ENCODE results near the gene DNAH2.
"Not testable (repeated sequence)": the region's sequence is repeated elsewhere in the genome, so short reads cannot be mapped to it uniquely, and the experiment has no call there.

The DNAH2 gene

GRCh38 chr17:7856011-7856810, 138.7 kb downstream of the DNAH2 start:
- peak overlapping the region; percentile 74 for H3K4me3 ChIP-seq (ENCODE audit: insufficient read depth, low read depth, low read length)
- no peaks in the 10 kb centered on the region for H3K27me3 ChIP-seq (ENCODE audit: control insufficient read depth, insufficient read depth, low read length, poor library complexity, severe bottlenecking)
- H3K9me3 ChIP-seq (ENCODE audit: control insufficient read depth, low read length): no peaks in the 10 kb centered on the region
- H3K4me1 ChIP-seq (ENCODE audit: control insufficient read depth, insufficient read depth, low read length): peaks cover 31% of the 10 kb centered on the region
- peak overlapping the region; percentile 94 for H3K27ac ChIP-seq (ENCODE audit: insufficient read depth, low read depth, low read length, poor library complexity, severe bottlenecking)
- H3K36me3 ChIP-seq (ENCODE audit: control insufficient read depth, insufficient read depth, low read length): peaks cover 13% of the 10 kb centered on the region
- WGBS, 2 experiments: 6% methylated on average over 29 of the region's 29 CpGs

GRCh38 chr17:7856811-7857712, 139.5 kb downstream of the DNAH2 start, which contains the start of gene NAA38:
Gene NAA38, minus strand, starts transcription at chr17:7857559. Its CDS starts 96 bp downstream, at chr17:7857463.
- H3K36me3 ChIP-seq (ENCODE audit: control insufficient read depth, insufficient read depth, low read length): peaks cover 12% of the 10 kb centered on the region
- peak within 1 kb of the TSS; percentile 94 for H3K27ac ChIP-seq (ENCODE audit: insufficient read depth, low read depth, low read length, poor library complexity, severe bottlenecking)
- H3K4me1 ChIP-seq (ENCODE audit: control insufficient read depth, insufficient read depth, low read length): peaks cover 25% of the 10 kb centered on the region
- H3K27me3 ChIP-seq (ENCODE audit: control insufficient read depth, insufficient read depth, low read length, poor library complexity, severe bottlenecking): no peaks in the 10 kb centered on the region
- H3K9me3 ChIP-seq (ENCODE audit: control insufficient read depth, low read length): no peaks in the 10 kb centered on the region
- 1% methylated on average over 64 of the region's 64 CpGs for WGBS, 2 experiments
- peak within 1 kb of the TSS; percentile 74 for H3K4me3 ChIP-seq (ENCODE audit: insufficient read depth, low read depth, low read length)

- peak within 1 kb of the TSS; percentile 94 for H3K27ac ChIP-seq (ENCODE audit: insufficient read depth, low read depth, low read length, poor library complexity, severe bottlenecking)
- H3K4me1 ChIP-seq (ENCODE audit: control insufficient read depth, insufficient read depth, low read length): peaks cover 23% of the 10 kb centered on the region
- H3K36me3 ChIP-seq (ENCODE audit: control insufficient read depth, insufficient read depth, low read length): peaks cover 3% of the 10 kb centered on the region
- H3K27me3 ChIP-seq (ENCODE audit: control insufficient read depth, insufficient read depth, low read length, poor library complexity, severe bottlenecking): no peaks in the 10 kb centered on the region
- no peaks in the 10 kb centered on the region for H3K9me3 ChIP-seq (ENCODE audit: control insufficient read depth, low read length)
- 1% methylated on average over 48 of the region's 48 CpGs for WGBS, 2 experiments
- H3K4me3 ChIP-seq (ENCODE audit: insufficient read depth, low read depth, low read length): peak within 1 kb of the TSS; percentile 74
Observed at GRCh38 chr17:7857713-7858521, 140.4 kb downstream of the DNAH2 start, which contains the start of gene CYB5D1. Gene CYB5D1, plus strand, starts transcription at chr17:7858003. Its CDS starts 132 bp downstream, at chr17:7858135.

- 5% methylated on average over 20 of the region's 20 CpGs for WGBS, 2 experiments
- no peaks in the 10 kb centered on the region for H3K36me3 ChIP-seq (ENCODE audit: control insufficient read depth, insufficient read depth, low read length)
- peak overlapping the region; percentile 94 for H3K27ac ChIP-seq (ENCODE audit: insufficient read depth, low read depth, low read length, poor library complexity, severe bottlenecking)
- no peaks in the 10 kb centered on the region for H3K27me3 ChIP-seq (ENCODE audit: control insufficient read depth, insufficient read depth, low read length, poor library complexity, severe bottlenecking)
- peak overlapping the region; percentile 74 for H3K4me3 ChIP-seq (ENCODE audit: insufficient read depth, low read depth, low read length)
- H3K4me1 ChIP-seq (ENCODE audit: control insufficient read depth, insufficient read depth, low read length): peaks cover 21% of the 10 kb centered on the region
- no peaks in the 10 kb centered on the region for H3K9me3 ChIP-seq (ENCODE audit: control insufficient read depth, low read length)
Observed at GRCh38 chr17:7858522-7858810, 140.9 kb downstream of the DNAH2 start.

GRCh38 chr17:7859028-7859427, 141.5 kb downstream of the DNAH2 start:
- no peak overlapping the region for H3K27ac ChIP-seq (ENCODE audit: insufficient read depth, low read depth, low read length, poor library complexity, severe bottlenecking)
- H3K36me3 ChIP-seq (ENCODE audit: control insufficient read depth, insufficient read depth, low read length): no peaks in the 10 kb centered on the region

GRCh38 chr17:7862692-7863437, 145.3 kb downstream of the DNAH2 start:
- Histone ChIP-seq H3K27me3 (ENCODE audit: control insufficient read depth, insufficient read depth, low read length, poor library complexity, severe bottlenecking) (no peaks in the 10 kb centered on the region), H3K4me3 (ENCODE audit: insufficient read depth, low read depth, low read length) (no peak overlapping the region), H3K36me3 (ENCODE audit: control insufficient read depth, insufficient read depth, low read length) (no peaks in the 10 kb centered on the region), H3K27ac (ENCODE audit: insufficient read depth, low read depth, low read length, poor library complexity, severe bottlenecking) (no peak overlapping the region), H3K4me1 (ENCODE audit: control insufficient read depth, insufficient read depth, low read length) (peaks cover 8% of the 10 kb centered on the region), H3K9me3 (ENCODE audit: control insufficient read depth, low read length) (no peaks in the 10 kb centered on the region)
- 48 to 55% methylated on average over 2 to 3 of the region's 3 CpGs for WGBS, 2 experiments

More at GRCh38 chr17:7859028-7859427, 141.5 kb downstream of the DNAH2 start:
- Histone ChIP-seq H3K9me3 (ENCODE audit: control insufficient read depth, low read length) (no peaks in the 10 kb centered on the region), H3K4me3 (ENCODE audit: insufficient read depth, low read depth, low read length) (peak overlapping the region; percentile 74), H3K27me3 (ENCODE audit: control insufficient read depth, insufficient read depth, low read length, poor library complexity, severe bottlenecking) (no peaks in the 10 kb centered on the region), H3K4me1 (ENCODE audit: control insufficient read depth, insufficient read depth, low read length) (peaks cover 16% of the 10 kb centered on the region)
- 94 to 96% methylated on average over 7 to 8 of the region's 8 CpGs for WGBS, 2 experiments

GRCh38 chr17:7864384-7864783, 146.8 kb downstream of the DNAH2 start:
- H3K27ac ChIP-seq (ENCODE audit: insufficient read depth, low read depth, low read length, poor library complexity, severe bottlenecking); H3K9me3 ChIP-seq (ENCODE audit: control insufficient read depth, low read length); H3K4me1 ChIP-seq (ENCODE audit: control insufficient read depth, insufficient read depth, low read length); H3K36me3 ChIP-seq (ENCODE audit: control insufficient read depth, insufficient read depth, low read length); H3K4me3 ChIP-seq (ENCODE audit: insufficient read depth, low read depth, low read length); H3K27me3 ChIP-seq (ENCODE audit: control insufficient read depth, insufficient read depth, low read length, poor library complexity, severe bottlenecking): not testable (repeated sequence)
- WGBS, 2 experiments: 80 to 91% methylated on average over 5 of the region's 5 CpGs

- no peaks in the 10 kb centered on the region for H3K36me3 ChIP-seq (ENCODE audit: control insufficient read depth, insufficient read depth, low read length)
- H3K4me1 ChIP-seq (ENCODE audit: control insufficient read depth, insufficient read depth, low read length): no peaks in the 10 kb centered on the region
- WGBS, 2 experiments: 93 to 94% methylated on average over 4 of the region's 5 CpGs
- H3K27me3 ChIP-seq (ENCODE audit: control insufficient read depth, insufficient read depth, low read length, poor library complexity, severe bottlenecking): no peaks in the 10 kb centered on the region
- no peak overlapping the region for H3K27ac ChIP-seq (ENCODE audit: insufficient read depth, low read depth, low read length, poor library complexity, severe bottlenecking)
- H3K9me3 ChIP-seq (ENCODE audit: control insufficient read depth, low read length): no peaks in the 10 kb centered on the region
- H3K4me3 ChIP-seq (ENCODE audit: insufficient read depth, low read depth, low read length): no peak overlapping the region
Observed at GRCh38 chr17:7864995-7865650, 147.6 kb downstream of the DNAH2 start.

GRCh38 chr17:7867881-7868329, 150.4 kb downstream of the DNAH2 start:
- Histone ChIP-seq H3K9me3 (ENCODE audit: control insufficient read depth, low read length) (no peaks in the 10 kb centered on the region), H3K27ac (ENCODE audit: insufficient read depth, low read depth, low read length, poor library complexity, severe bottlenecking) (no peak overlapping the region), H3K36me3 (ENCODE audit: control insufficient read depth, insufficient read depth, low read length) (no peaks in the 10 kb centered on the region), H3K4me1 (ENCODE audit: control insufficient read depth, insufficient read depth, low read length) (no peaks in the 10 kb centered on the region), H3K27me3 (ENCODE audit: control insufficient read depth, insufficient read depth, low read length, poor library complexity, severe bottlenecking) (no peaks in the 10 kb centered on the region), H3K4me3 (ENCODE audit: insufficient read depth, low read depth, low read length) (no peak overlapping the region)
- WGBS, 2 experiments: 92% methylated on average over 5 of the region's 5 CpGs

Data from ectodermal cell (in vitro differentiated cells).